Ecto neural progenitor cell (in vitro differentiated cells): ENCODE data around the gene THAP4.

Experiments
- DNase-seq: peaks from one replicate; pipeline ENCODE4 v3.0.0-alpha.2; 2018; ENCODE audit warnings: low spot score

Gene THAP4

GRCh38 chr2:241638940-241639339 is 2.0 kb upstream of the THAP4 start:
- no peak for DNase-seq

- DNase-seq: no peak
Measured at GRCh38 chr2:241637795-241638660, 1.1 kb upstream of the THAP4 start.

GRCh38 chr2:241636182-241637017 is 558 bp downstream of the THAP4 start:
- DNase-seq: peak; percentile 72

GRCh38 chr2:241635756-241636155 is 1.2 kb downstream of the THAP4 start:
- no peak for DNase-seq

- DNase-seq: no peak
Measured at GRCh38 chr2:241633561-241633960, 3.4 kb downstream of the THAP4 start.

- DNase-seq: no peak
Measured at GRCh38 chr2:241632478-241633325, 4.3 kb downstream of the THAP4 start.

GRCh38 chr2:241629762-241630435 is 7.1 kb downstream of the THAP4 start:
- DNase-seq: no peak

GRCh38 chr2:241627675-241628074 is 9.3 kb downstream of the THAP4 start:
- no peak for DNase-seq

GRCh38 chr2:241620419-241620769 is 16.6 kb downstream of the THAP4 start:
- no peak for DNase-seq

GRCh38 chr2:241619597-241620418 is 17.1 kb downstream of the THAP4 start:
- DNase-seq: no peak

GRCh38 chr2:241618829-241619228 is 18.1 kb downstream of the THAP4 start:
- no peak for DNase-seq

GRCh38 chr2:241618296-241618805 is 18.6 kb downstream of the THAP4 start:
- DNase-seq: no peak

GRCh38 chr2:241617431-241618154 is 19.4 kb downstream of the THAP4 start:
- DNase-seq: no peak

GRCh38 chr2:241616168-241617125 is 20.5 kb downstream of the THAP4 start:
- DNase-seq: no peak

- DNase-seq: no peak
Measured at GRCh38 chr2:241615522-241616052, 21.4 kb downstream of the THAP4 start.

- DNase-seq: no peak
Measured at GRCh38 chr2:241615041-241615440, 21.9 kb downstream of the THAP4 start.

- DNase-seq: no peak
Measured at GRCh38 chr2:241613017-241613780, 23.8 kb downstream of the THAP4 start.
